ENCODE data around the gene IGSF21.

The IGSF21 gene

GRCh38 chr1:18157352-18157751 is 49.8 kb downstream of the IGSF21 start:
- no peak overlapping the region for H2AFZ ChIP-seq (ENCODE audit: low read depth, low read length)
- no peak for TF ChIP-seq EZH2phosphoT487 (IDR thresholded peaks at IDR 0.05; ENCODE audit: low read depth)
- no peak for TF ChIP-seq CTCF (IDR thresholded peaks at IDR 0.05; ENCODE audit: low read depth, low read length)
- H3K9me3 ChIP-seq (ENCODE audit: insufficient read depth, low read length) = no peaks in the 10 kb centered on the region
- H3K4me3 ChIP-seq (ENCODE audit: low read length) = no peak overlapping the region
- H3K79me2 ChIP-seq (ENCODE audit: low read length) = no peaks in the 10 kb centered on the region
- H3K4me1 ChIP-seq (ENCODE audit: low read length) = no peaks in the 10 kb centered on the region
- no peak overlapping the region for H3K27ac ChIP-seq (ENCODE audit: low read length)
- H3K36me3 ChIP-seq (replicated peaks; ENCODE audit: low read depth, low read length) = no peaks in the 10 kb centered on the region
- no peaks in the 10 kb centered on the region for H3K27me3 ChIP-seq (ENCODE audit: low read depth, low read length)
- no peak overlapping the region for H3K4me2 ChIP-seq (ENCODE audit: low read length)
- H3K9ac ChIP-seq (ENCODE audit: low read length) = no peak overlapping the region
- no peaks in the 10 kb centered on the region for H4K20me1 ChIP-seq (ENCODE audit: insufficient read depth, low read length)

GRCh38 chr1:18157968-18158367 is 50.4 kb downstream of the IGSF21 start:
- Histone ChIP-seq H3K27ac (ENCODE audit: low read length) (no peak overlapping the region), H3K4me2 (ENCODE audit: low read length) (no peak overlapping the region), H3K27me3 (ENCODE audit: low read depth, low read length) (no peaks in the 10 kb centered on the region), H3K9ac (ENCODE audit: low read length) (no peak overlapping the region), H3K79me2 (ENCODE audit: low read length) (no peaks in the 10 kb centered on the region), H3K4me3 (ENCODE audit: low read length) (no peak overlapping the region), H3K9me3 (ENCODE audit: insufficient read depth, low read length) (no peaks in the 10 kb centered on the region), H3K4me1 (ENCODE audit: low read length) (no peaks in the 10 kb centered on the region), H4K20me1 (ENCODE audit: insufficient read depth, low read length) (no peaks in the 10 kb centered on the region), H3K36me3 (replicated peaks; ENCODE audit: low read depth, low read length) (no peaks in the 10 kb centered on the region), H2AFZ (ENCODE audit: low read depth, low read length) (no peak overlapping the region)
- TF ChIP-seq CTCF (IDR thresholded peaks at IDR 0.05; ENCODE audit: low read depth, low read length) = no peak

- no peaks in the 10 kb centered on the region for H3K4me1 ChIP-seq (ENCODE audit: low read length)
- H3K4me2 ChIP-seq (ENCODE audit: low read length) = no peak overlapping the region
- H3K9ac ChIP-seq (ENCODE audit: low read length) = no peak overlapping the region
- TF ChIP-seq CTCF (IDR thresholded peaks at IDR 0.05; ENCODE audit: low read depth, low read length) (no peak), EZH2phosphoT487 (IDR thresholded peaks at IDR 0.05; ENCODE audit: low read depth) (no peak)
- H2AFZ ChIP-seq (ENCODE audit: low read depth, low read length) = no peak overlapping the region
- H3K79me2 ChIP-seq (ENCODE audit: low read length) = no peaks in the 10 kb centered on the region
- H3K9me3 ChIP-seq (ENCODE audit: insufficient read depth, low read length) = no peaks in the 10 kb centered on the region
- no peaks in the 10 kb centered on the region for H4K20me1 ChIP-seq (ENCODE audit: insufficient read depth, low read length)
- no peaks in the 10 kb centered on the region for H3K27me3 ChIP-seq (ENCODE audit: low read depth, low read length)
- H3K36me3 ChIP-seq (replicated peaks; ENCODE audit: low read depth, low read length) = no peaks in the 10 kb centered on the region
- H3K27ac ChIP-seq (ENCODE audit: low read length) = no peak overlapping the region
- no peak overlapping the region for H3K4me3 ChIP-seq (ENCODE audit: low read length)
Measured at GRCh38 chr1:18158714-18159113, 51.1 kb downstream of the IGSF21 start.

GRCh38 chr1:18160290-18160942 is 52.8 kb downstream of the IGSF21 start:
- Histone ChIP-seq H3K27ac (ENCODE audit: low read length) (no peak overlapping the region), H3K9me3 (ENCODE audit: insufficient read depth, low read length) (no peaks in the 10 kb centered on the region), H3K36me3 (replicated peaks; ENCODE audit: low read depth, low read length) (no peaks in the 10 kb centered on the region), H3K4me3 (ENCODE audit: low read length) (no peak overlapping the region), H2AFZ (ENCODE audit: low read depth, low read length) (no peak overlapping the region), H3K27me3 (ENCODE audit: low read depth, low read length) (no peaks in the 10 kb centered on the region), H3K9ac (ENCODE audit: low read length) (no peak overlapping the region), H3K79me2 (ENCODE audit: low read length) (no peaks in the 10 kb centered on the region), H3K4me2 (ENCODE audit: low read length) (no peak overlapping the region), H4K20me1 (ENCODE audit: insufficient read depth, low read length) (no peaks in the 10 kb centered on the region), H3K4me1 (ENCODE audit: low read length) (no peaks in the 10 kb centered on the region)
- no peak for TF ChIP-seq EZH2phosphoT487 (IDR thresholded peaks at IDR 0.05; ENCODE audit: low read depth)
- no peak for TF ChIP-seq CTCF (IDR thresholded peaks at IDR 0.05; ENCODE audit: low read depth, low read length)

Measured in OCI-LY3 (cell line).